ENCODE results near the gene TSPAN17.

GRCh38 chr5:176625512-176625911 is 21.8 kb upstream of the TSPAN17 start:
- no peak for TF ChIP-seq POLR2A (IDR thresholded peaks at IDR 0.05; ENCODE audit: low read length)
- TF ChIP-seq GATA1 (IDR thresholded peaks at IDR 0.05; ENCODE audit: low read depth, low read length) = no peak
